Trophoblast cell (in vitro differentiated cells and primary cell): ENCODE results near the gene PUM2.

Experiments used
- DNase-seq, 2 donors: peaks; one replicate each; pipeline ENCODE4 v3.0.0-alpha.2; 2016
- H2AFZ ChIP-seq: 2 replicates; pipeline ENCODE4 v1.6.1; 2013; ENCODE audit warnings: low read length, moderate library complexity, mild to moderate bottlenecking; ENCODE audit not compliant: insufficient read depth, poor library complexity
- H2AK5ac ChIP-seq: 2 replicates; pipeline ENCODE4 v1.6.1; 2013; ENCODE audit warnings: mild to moderate bottlenecking, low read length
- H2BK120ac ChIP-seq: 2 replicates; pipeline ENCODE4 v1.6.1; 2013; ENCODE audit warnings: low read length, mild to moderate bottlenecking, moderate library complexity; ENCODE audit not compliant: insufficient read depth, poor library complexity
- H2BK12ac ChIP-seq: 2 replicates; pipeline ENCODE4 v1.6.1; 2013; ENCODE audit warnings: mild to moderate bottlenecking, low read length, moderate library complexity
- H2BK5ac ChIP-seq: 2 replicates; pipeline ENCODE4 v1.6.1; 2013; ENCODE audit warnings: low read length, low read depth, moderate library complexity, mild to moderate bottlenecking; ENCODE audit not compliant: poor library complexity
- H3K14ac ChIP-seq: 2 replicates; pipeline ENCODE4 v1.6.1; 2013; ENCODE audit warnings: mild to moderate bottlenecking, low read length
- H3K18ac ChIP-seq: 2 replicates; pipeline ENCODE4 v1.6.1; 2013; ENCODE audit warnings: mild to moderate bottlenecking, low read length
- H3K23ac ChIP-seq: 2 replicates; pipeline ENCODE4 v1.6.1; 2013; ENCODE audit warnings: low read length
- H3K27ac ChIP-seq: 2 replicates; pipeline ENCODE4 v1.5.1; 2013; ENCODE audit warnings: low read depth, mild to moderate bottlenecking, inconsistent platforms, low read length, moderate library complexity
- H3K27me3 ChIP-seq: 2 replicates; pipeline ENCODE4 v1.6.1; 2013; ENCODE audit warnings: inconsistent platforms, mild to moderate bottlenecking, low read length, moderate library complexity; ENCODE audit not compliant: insufficient read depth
- H3K36me3 ChIP-seq, 2 experiments: 1 replicate in 1 of 2; 2 replicates in 1 of 2; pipeline ENCODE4 v1.6.1; 2013; ENCODE audit warnings: low read length in 2 of 2, mild to moderate bottlenecking in 2 of 2, moderate library complexity in 1 of 2; ENCODE audit not compliant: insufficient read depth in 2 of 2, control insufficient read depth in 1 of 2
- H3K4ac ChIP-seq: 2 replicates; pipeline ENCODE4 v1.6.1; 2013; ENCODE audit warnings: low read depth, mild to moderate bottlenecking, low read length, moderate library complexity
- H3K4me1 ChIP-seq, 2 experiments: 1 replicate in 1 of 2; 2 replicates in 1 of 2; pipeline ENCODE4 v1.6.1; 2013; ENCODE audit warnings: low read length in 2 of 2, mild to moderate bottlenecking in 2 of 2, moderate library complexity in 1 of 2; ENCODE audit not compliant: insufficient read depth in 2 of 2, control insufficient read depth in 1 of 2
- H3K4me2 ChIP-seq: 2 replicates; pipeline ENCODE4 v1.6.1; 2013; ENCODE audit warnings: inconsistent platforms, mild to moderate bottlenecking, low read length, moderate library complexity
- H3K4me3 ChIP-seq: 2 replicates; pipeline ENCODE4 v1.5.1; 2013; ENCODE audit warnings: mild to moderate bottlenecking, low read depth, low read length, inconsistent platforms
- H3K79me1 ChIP-seq: one replicate; pipeline ENCODE4 v1.6.1; 2013; ENCODE audit warnings: low read length
- H3K79me2 ChIP-seq: 2 replicates; pipeline ENCODE4 v1.6.1; 2013; ENCODE audit warnings: low read length, mild to moderate bottlenecking; ENCODE audit not compliant: control insufficient read depth, insufficient read depth, poor library complexity
- H3K9ac ChIP-seq: 2 replicates; pipeline ENCODE4 v1.6.1; 2013; ENCODE audit warnings: mild to moderate bottlenecking, low read length
- H3K9me3 ChIP-seq: 2 replicates; pipeline ENCODE4 v1.6.1; 2013; ENCODE audit warnings: low read depth, mild to moderate bottlenecking, control low read depth, inconsistent platforms, low read length; ENCODE audit not compliant: insufficient read depth
- H4K12ac ChIP-seq: 2 replicates; pipeline ENCODE4 v1.6.1; 2013; ENCODE audit warnings: low read depth, mild to moderate bottlenecking, low read length, moderate library complexity
- H4K8ac ChIP-seq: 2 replicates; pipeline ENCODE4 v1.6.1; 2013; ENCODE audit warnings: low read depth, mild to moderate bottlenecking, low read length, moderate library complexity
- H4K91ac ChIP-seq: one replicate; pipeline ENCODE4 v1.6.1; 2013; ENCODE audit warnings: low read depth, mild to moderate bottlenecking, low read length, moderate library complexity
- WGBS: extraction: QIAGEN DNeasy Blood & Tissue Kit; methylation state at CpG from one replicate; pipeline ENCODE4 v1.1.7; 2013; ENCODE audit warnings: missing lambda C conversion rate; ENCODE audit not compliant: insufficient read length, insufficient coverage; ENCODE audit errors: extremely low coverage; 5-methylcytosine and 5-hydroxymethylcytosine counted together

The PUM2 gene

DNA sequence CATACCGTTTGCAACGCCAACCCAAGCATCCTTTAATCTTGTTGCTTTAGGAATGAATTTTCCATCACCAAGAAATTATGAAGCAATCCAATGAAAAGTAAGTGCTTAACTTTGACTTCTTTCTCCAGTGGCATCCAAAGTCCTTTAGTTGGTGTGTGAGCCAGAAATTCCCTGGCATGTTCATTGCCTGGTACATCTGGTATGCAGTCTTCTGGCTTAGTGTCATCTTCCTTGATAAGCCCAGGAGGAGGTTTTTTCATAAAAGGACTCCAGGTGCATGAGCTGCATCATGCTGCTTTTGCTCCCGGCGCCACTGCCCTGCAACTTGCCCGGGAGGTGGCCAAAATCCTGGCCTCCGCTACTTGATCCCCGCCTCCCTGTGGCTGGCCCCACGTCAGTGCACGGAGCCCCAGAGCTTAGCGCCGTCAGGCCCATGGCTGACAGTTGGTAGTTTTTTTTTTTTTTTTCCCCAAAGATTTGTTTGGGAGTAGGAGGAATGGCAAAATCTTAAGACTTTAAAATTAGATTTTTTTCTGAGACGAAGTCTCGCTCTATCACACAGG, 58.7 kb downstream of the PUM2 start:
- Histone ChIP-seq H3K36me3 (peaks cover 20 to 21% of the 10 kb centered on the region in 2 experiments), H2BK5ac (no peak overlapping the region), H3K9me3 (no peaks in the 10 kb centered on the region), H4K12ac (no peak overlapping the region), H3K18ac (no peak overlapping the region), H3K27ac (no peak overlapping the region), H2BK12ac (no peak overlapping the region), H3K4me1 (no peaks in the 10 kb centered on the region), H3K79me2 (no peaks in the 10 kb centered on the region), H3K79me1 (no peaks in the 10 kb centered on the region), H2AFZ (no peak overlapping the region), H3K23ac (no peak overlapping the region), H4K8ac (no peak overlapping the region), H2BK120ac (no peak overlapping the region), H3K4ac (no peak overlapping the region), H3K27me3 (no peaks in the 10 kb centered on the region), H3K4me2 (no peak overlapping the region), H3K9ac (no peak overlapping the region), H4K91ac (no peak overlapping the region), H2AK5ac (no peak overlapping the region), H3K4me3 (no peak overlapping the region), H3K14ac (no peak overlapping the region)
- WGBS: no CpG with 5 or more reads among the region's 13 CpGs
- no peak for DNase-seq

DNA sequence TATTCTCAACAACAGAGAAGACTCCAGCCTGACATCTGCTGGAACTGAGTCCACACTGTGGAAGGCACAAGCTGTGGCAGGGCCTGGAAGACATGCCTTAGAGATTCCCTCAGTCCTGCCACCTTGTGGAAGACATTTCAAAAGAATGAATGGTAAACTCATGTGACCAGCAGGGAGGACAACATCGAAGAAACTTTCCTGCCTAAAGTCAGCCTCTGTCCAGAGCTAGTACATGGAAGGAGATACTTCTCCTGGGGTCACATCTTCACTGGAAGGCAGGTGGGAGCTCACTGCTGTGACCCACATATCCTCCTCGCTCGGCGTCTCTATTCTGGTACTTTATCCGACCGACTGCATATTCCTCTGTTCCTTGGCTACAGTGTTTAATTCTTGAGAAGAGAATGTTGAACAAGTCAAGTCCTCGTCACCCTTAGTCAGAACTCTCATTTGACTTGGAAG, 59.5 kb downstream of the PUM2 start:
- no peaks in the 10 kb centered on the region for H3K4me1 ChIP-seq

DNA sequence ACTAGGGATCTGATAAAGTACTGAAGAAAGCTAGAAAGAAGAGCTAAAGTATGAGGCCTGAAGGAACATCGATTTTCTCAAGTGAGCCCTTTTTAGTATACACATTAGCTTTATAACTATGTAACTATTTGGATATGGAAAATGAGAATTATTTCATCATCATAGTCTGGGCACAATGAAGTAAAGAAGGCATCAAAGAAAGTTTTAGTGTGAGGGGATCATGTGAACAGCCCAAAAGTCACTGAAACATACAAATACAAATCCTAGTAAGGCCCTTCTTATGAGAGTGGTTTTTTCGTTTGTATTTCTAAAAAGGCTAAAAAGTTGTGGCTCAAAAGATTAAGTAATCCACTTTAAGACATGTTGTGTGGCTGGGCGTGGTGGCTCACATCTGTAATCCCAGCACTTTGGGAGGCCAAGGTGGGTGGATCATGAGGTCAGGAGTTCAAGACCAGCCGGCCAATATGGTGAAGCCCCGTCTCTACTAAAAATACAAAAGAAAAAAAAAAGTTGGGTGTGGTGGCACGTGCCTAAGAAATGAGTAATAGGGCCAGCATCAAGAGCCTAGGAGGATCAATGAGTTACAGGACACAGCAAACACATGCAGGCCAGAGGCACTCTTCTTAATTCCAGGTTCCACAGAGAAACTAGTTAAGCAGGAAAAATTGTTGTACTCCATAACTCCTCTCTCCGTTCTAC, 61.9 kb downstream of the PUM2 start:
- WGBS: no CpG with 5 or more reads among the region's 7 CpGs
- no peaks in the 10 kb centered on the region for H3K79me1 ChIP-seq
- H4K12ac ChIP-seq: no peak overlapping the region

More for the DNA sequence above, 59.5 kb downstream of the PUM2 start:
- Histone ChIP-seq H2BK120ac (no peak overlapping the region), H3K36me3 (peaks cover 17 to 18% of the 10 kb centered on the region in 2 experiments), H4K8ac (no peak overlapping the region), H3K14ac (no peak overlapping the region), H3K23ac (no peak overlapping the region), H2BK5ac (no peak overlapping the region), H3K18ac (no peak overlapping the region), H4K91ac (no peak overlapping the region), H3K4ac (no peak overlapping the region), H3K27ac (no peak overlapping the region), H3K4me2 (no peak overlapping the region), H2AFZ (no peak overlapping the region), H4K12ac (no peak overlapping the region), H2BK12ac (no peak overlapping the region), H3K4me3 (no peak overlapping the region), H3K79me1 (no peaks in the 10 kb centered on the region), H3K79me2 (no peaks in the 10 kb centered on the region), H3K27me3 (no peaks in the 10 kb centered on the region), H3K9me3 (no peaks in the 10 kb centered on the region), H2AK5ac (no peak overlapping the region), H3K9ac (no peak overlapping the region)
- peak; percentile 74 to 92 for DNase-seq
- WGBS: no CpG with 5 or more reads among the region's 7 CpGs

DNA sequence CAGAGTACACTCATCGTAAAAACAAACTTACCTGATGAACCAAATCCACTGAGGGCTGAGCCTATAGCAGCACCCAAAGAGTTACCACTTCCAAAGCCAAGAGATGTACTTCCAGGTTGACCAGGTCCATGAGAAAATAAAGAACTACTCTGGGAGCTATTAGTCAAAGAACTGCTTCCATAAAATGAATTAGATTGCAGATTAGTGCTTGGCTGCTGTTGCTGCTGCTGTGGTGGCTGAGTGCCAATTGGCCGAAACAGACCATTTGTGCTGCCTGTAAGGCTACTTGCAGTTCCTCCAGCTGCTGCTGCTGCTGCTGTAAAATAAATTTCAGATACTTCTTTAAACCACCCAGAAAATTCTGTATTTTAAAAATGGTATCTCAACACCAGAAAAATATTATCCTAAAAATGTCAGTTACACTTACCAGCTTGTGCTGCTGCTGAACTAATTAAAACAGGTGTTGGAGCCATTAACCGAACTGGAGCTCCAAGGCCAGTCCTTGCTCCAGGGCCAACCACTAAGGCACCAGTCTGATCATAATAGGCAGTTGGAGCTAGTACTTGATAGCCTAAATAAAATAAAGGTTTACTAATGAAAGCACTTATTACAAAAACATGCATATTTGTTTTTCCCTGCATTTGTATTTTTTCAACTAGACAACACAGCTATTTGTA, 67.6 kb downstream of the PUM2 start:
- no peak overlapping the region for H3K4me3 ChIP-seq
- H3K27ac ChIP-seq: no peak overlapping the region
- no peaks in the 10 kb centered on the region for H3K9me3 ChIP-seq
- no peak overlapping the region for H2AK5ac ChIP-seq
- H3K4ac ChIP-seq: no peak overlapping the region
- H3K23ac ChIP-seq: no peak overlapping the region
- no peak overlapping the region for H4K12ac ChIP-seq
- no peaks in the 10 kb centered on the region for H3K4me1 ChIP-seq
- H2BK120ac ChIP-seq: no peak overlapping the region
- H2AFZ ChIP-seq: no peak overlapping the region
- no peak overlapping the region for H2BK12ac ChIP-seq
- H4K8ac ChIP-seq: no peak overlapping the region
- no peaks in the 10 kb centered on the region for H3K79me1 ChIP-seq
- H4K91ac ChIP-seq: no peak overlapping the region
- no peak overlapping the region for H3K9ac ChIP-seq
- H2BK5ac ChIP-seq: no peak overlapping the region
- WGBS: no CpG with 5 or more reads among the region's 3 CpGs
- H3K18ac ChIP-seq: no peak overlapping the region
- no peaks in the 10 kb centered on the region for H3K79me2 ChIP-seq
- DNase-seq: no peak
- no peak overlapping the region for H3K14ac ChIP-seq
- H3K27me3 ChIP-seq: no peaks in the 10 kb centered on the region
- H3K4me2 ChIP-seq: no peak overlapping the region
- H3K36me3 ChIP-seq: peaks cover 11 to 12% of the 10 kb centered on the region in 2 experiments

More for the DNA sequence above, 61.9 kb downstream of the PUM2 start:
- H3K4me2 ChIP-seq: no peak overlapping the region
- H2AK5ac ChIP-seq: no peak overlapping the region
- H3K9ac ChIP-seq: no peak overlapping the region
- H4K8ac ChIP-seq: no peak overlapping the region
- H3K9me3 ChIP-seq: no peaks in the 10 kb centered on the region
- no peak overlapping the region for H3K23ac ChIP-seq
- peaks cover 15 to 16% of the 10 kb centered on the region in 2 experiments for H3K36me3 ChIP-seq
- peak; percentile 28 to 63 for DNase-seq
- no peak overlapping the region for H2BK12ac ChIP-seq
- H3K4me1 ChIP-seq: no peaks in the 10 kb centered on the region
- no peaks in the 10 kb centered on the region for H3K27me3 ChIP-seq
- H4K91ac ChIP-seq: no peak overlapping the region
- no peak overlapping the region for H2AFZ ChIP-seq
- H3K18ac ChIP-seq: no peak overlapping the region
- no peak overlapping the region for H2BK120ac ChIP-seq
- no peak overlapping the region for H2BK5ac ChIP-seq
- no peak overlapping the region for H3K4me3 ChIP-seq
- no peak overlapping the region for H3K14ac ChIP-seq
- no peaks in the 10 kb centered on the region for H3K79me2 ChIP-seq
- no peak overlapping the region for H3K4ac ChIP-seq
- peak overlapping the region; percentile 6 for H3K27ac ChIP-seq
